Measurements from ENCODE around the gene SNX9.

DNA sequence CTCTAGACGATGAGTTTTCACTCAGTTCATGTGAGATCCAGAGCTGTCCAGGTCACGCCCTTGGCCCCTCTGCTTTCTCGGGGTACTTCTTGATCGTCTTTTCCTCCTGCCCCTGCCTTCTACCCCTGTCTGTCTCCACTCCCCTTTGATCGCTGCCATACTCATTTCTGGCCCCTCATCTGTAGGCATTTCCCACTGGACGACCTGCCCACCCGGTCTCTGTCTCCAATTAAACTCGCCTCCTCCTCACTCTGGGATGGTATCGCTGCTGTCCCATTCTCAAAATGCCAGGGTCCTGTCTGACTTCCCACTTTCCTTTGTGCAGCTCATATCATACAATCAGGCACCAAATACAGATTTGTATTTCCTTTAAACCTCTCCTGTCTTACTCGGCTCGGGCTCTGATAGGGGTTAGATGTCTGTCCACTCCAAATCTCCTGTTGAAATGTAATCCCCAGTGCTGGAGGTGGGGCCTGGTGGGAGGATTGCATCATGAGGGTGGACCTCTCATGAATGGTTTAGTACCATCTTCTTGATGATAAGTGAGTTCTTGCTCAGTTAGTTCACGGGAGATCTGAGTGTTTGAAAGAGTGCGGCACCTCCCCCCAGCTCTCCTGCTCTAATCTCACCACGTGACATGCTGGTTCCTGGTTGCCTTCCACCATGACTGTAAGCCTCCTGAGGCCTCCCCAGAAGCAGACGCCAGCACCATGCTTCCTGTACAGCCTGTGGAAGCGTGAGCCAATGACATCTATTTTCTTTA lies 155.2 kb downstream of the SNX9 start:
- TF ChIP-seq, protein P1, sequence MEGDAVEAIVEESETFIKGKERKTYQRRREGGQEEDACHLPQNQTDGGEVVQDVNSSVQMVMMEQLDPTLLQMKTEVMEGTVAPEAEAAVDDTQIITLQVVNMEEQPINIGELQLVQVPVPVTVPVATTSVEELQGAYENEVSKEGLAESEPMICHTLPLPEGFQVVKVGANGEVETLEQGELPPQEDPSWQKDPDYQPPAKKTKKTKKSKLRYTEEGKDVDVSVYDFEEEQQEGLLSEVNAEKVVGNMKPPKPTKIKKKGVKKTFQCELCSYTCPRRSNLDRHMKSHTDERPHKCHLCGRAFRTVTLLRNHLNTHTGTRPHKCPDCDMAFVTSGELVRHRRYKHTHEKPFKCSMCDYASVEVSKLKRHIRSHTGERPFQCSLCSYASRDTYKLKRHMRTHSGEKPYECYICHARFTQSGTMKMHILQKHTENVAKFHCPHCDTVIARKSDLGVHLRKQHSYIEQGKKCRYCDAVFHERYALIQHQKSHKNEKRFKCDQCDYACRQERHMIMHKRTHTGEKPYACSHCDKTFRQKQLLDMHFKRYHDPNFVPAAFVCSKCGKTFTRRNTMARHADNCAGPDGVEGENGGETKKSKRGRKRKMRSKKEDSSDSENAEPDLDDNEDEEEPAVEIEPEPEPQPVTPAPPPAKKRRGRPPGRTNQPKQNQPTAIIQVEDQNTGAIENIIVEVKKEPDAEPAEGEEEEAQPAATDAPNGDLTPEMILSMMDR (IDR thresholded peaks at IDR 0.05 in 4 of 5, conservative IDR thresholded peaks at IDR 0.05 in 1 of 5): no peak
- TF ChIP-seq POLR2A (IDR thresholded peaks at IDR 0.05): no peak
